HEK293 (cell line): Measurements from ENCODE around the gene PPM1F.

Experiments
- GLI2 ChIP-seq: fragments of 450-650 bp; formaldehyde crosslinking; IDR thresholded peaks from 2 replicates; pipeline ENCODE4; 2017; ENCODE audit warnings: missing biosample characterization, missing genetic modification characterization, low read depth, borderline replicate concordance
- REPIN1 ChIP-seq: fragments of 450-650 bp; formaldehyde crosslinking; IDR thresholded peaks from 2 replicates; pipeline ENCODE4 v1.5.1; 2017; ENCODE audit warnings: missing biosample characterization, missing genetic modification characterization, low read depth
- YY1 ChIP-seq: fragments of 450-650 bp; formaldehyde crosslinking; IDR thresholded peaks from 2 replicates; pipeline ENCODE4 v1.5.1; 2018; ENCODE audit warnings: missing biosample characterization, missing genetic modification characterization
- ZBTB17 ChIP-seq: fragments of 450-650 bp; formaldehyde crosslinking; IDR thresholded peaks from 2 replicates; pipeline ENCODE4 v1.5.1; 2016; ENCODE audit warnings: missing biosample characterization, missing genetic modification characterization
- ZNF354C ChIP-seq: fragments of 450-650 bp; formaldehyde crosslinking; IDR thresholded peaks from 2 replicates; pipeline ENCODE4 v1.5.1; 2016; ENCODE audit warnings: missing biosample characterization, missing genetic modification characterization, low read depth, borderline replicate concordance
- ZNF747 ChIP-seq: fragments of 450-650 bp; formaldehyde crosslinking; IDR thresholded peaks from 2 replicates; pipeline ENCODE4 v1.5.1; 2016; ENCODE audit warnings: missing biosample characterization, missing genetic modification characterization
- TF ChIP-seq, protein P1 (sequence below): fragments of 450-650 bp; formaldehyde crosslinking; IDR thresholded peaks from 2 replicates; pipeline ENCODE4 v1.5.1; 2016; ENCODE audit warnings: missing biosample characterization, missing genetic modification characterization
- TF ChIP-seq, protein P2 (sequence below): fragments of 450-650 bp; formaldehyde crosslinking; IDR thresholded peaks from 2 replicates; pipeline ENCODE4 v1.5.1; 2016; ENCODE audit warnings: missing biosample characterization, missing genetic modification characterization

DNA sequence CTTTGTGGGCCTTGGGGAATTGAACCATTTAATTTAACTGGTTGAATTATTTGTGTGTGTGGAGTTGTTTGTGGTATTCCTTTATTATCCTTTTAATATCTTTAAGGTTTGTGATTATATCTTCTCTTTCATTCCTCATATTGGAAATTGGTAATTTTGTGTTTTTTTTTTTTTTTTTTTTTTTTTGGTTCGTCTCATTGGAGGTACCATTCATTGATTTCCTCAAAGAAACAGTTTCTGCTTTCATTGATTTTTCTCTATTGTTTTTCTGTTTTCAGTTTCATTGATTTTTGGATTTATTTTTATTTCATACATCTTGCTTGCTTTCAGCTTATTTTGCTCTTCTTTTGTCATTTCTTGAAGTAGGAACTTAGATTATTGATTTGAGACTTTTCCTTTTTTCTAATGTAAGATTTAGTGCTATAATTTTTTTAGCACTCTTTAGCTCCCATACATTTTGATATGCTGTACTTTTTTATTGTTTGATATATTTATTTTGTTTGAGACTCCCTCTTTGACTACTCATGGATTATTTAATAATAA lies 54.2 kb downstream of the PPM1F start:
- TF ChIP-seq YY1, result no peak
- no peak for TF ChIP-seq GLI2 (tag by site-specific recombination)
- TF ChIP-seq ZNF747 (tag by site-specific recombination), result no peak
- no peak for TF ChIP-seq ZNF354C (tag by site-specific recombination)
- TF ChIP-seq, protein P1, sequence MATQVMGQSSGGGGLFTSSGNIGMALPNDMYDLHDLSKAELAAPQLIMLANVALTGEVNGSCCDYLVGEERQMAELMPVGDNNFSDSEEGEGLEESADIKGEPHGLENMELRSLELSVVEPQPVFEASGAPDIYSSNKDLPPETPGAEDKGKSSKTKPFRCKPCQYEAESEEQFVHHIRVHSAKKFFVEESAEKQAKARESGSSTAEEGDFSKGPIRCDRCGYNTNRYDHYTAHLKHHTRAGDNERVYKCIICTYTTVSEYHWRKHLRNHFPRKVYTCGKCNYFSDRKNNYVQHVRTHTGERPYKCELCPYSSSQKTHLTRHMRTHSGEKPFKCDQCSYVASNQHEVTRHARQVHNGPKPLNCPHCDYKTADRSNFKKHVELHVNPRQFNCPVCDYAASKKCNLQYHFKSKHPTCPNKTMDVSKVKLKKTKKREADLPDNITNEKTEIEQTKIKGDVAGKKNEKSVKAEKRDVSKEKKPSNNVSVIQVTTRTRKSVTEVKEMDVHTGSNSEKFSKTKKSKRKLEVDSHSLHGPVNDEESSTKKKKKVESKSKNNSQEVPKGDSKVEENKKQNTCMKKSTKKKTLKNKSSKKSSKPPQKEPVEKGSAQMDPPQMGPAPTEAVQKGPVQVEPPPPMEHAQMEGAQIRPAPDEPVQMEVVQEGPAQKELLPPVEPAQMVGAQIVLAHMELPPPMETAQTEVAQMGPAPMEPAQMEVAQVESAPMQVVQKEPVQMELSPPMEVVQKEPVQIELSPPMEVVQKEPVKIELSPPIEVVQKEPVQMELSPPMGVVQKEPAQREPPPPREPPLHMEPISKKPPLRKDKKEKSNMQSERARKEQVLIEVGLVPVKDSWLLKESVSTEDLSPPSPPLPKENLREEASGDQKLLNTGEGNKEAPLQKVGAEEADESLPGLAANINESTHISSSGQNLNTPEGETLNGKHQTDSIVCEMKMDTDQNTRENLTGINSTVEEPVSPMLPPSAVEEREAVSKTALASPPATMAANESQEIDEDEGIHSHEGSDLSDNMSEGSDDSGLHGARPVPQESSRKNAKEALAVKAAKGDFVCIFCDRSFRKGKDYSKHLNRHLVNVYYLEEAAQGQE (tag by site-specific recombination), result no peak
- TF ChIP-seq, protein P2, sequence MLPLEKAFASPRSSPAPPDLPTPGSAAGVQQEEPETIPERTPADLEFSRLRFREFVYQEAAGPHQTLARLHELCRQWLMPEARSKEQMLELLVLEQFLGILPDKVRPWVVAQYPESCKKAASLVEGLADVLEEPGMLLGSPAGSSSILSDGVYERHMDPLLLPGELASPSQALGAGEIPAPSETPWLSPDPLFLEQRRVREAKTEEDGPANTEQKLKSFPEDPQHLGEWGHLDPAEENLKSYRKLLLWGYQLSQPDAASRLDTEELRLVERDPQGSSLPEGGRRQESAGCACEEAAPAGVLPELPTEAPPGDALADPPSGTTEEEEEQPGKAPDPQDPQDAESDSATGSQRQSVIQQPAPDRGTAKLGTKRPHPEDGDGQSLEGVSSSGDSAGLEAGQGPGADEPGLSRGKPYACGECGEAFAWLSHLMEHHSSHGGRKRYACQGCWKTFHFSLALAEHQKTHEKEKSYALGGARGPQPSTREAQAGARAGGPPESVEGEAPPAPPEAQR, result no peak
- TF ChIP-seq ZBTB17 (tag by site-specific recombination), result no peak
- no peak for TF ChIP-seq REPIN1 (tag by site-specific recombination)
